ENCODE data around the gene CNOT1. TPM values are rescaled to one million over a fixed set of nuclear protein-coding genes. Genes with fewer than 3 reads are reported as not detected.

CNOT1 gene
- polyA plus RNA-seq, 1 experiment: 133 TPM

GRCh38 chr16:58507195-58507962 is 122.2 kb downstream of the CNOT1 start:
- H3K27me3 ChIP-seq (ENCODE audit: control insufficient read depth, insufficient read depth, low read length): no peaks in the 10 kb centered on the region
- POLR2A ChIA-PET: no interaction called here
- CTCF ChIA-PET: interaction anchor here (0.9 kb wide), 1 partner anchor 9 kb away, joined by 3 read pairs; no protein-coding TSS in a partner anchor
- H3K36me3 ChIP-seq (ENCODE audit: control insufficient read depth, insufficient read depth, low read length): peaks cover 4% of the 10 kb centered on the region; the same call in 1 of the 2 replicates
- no peak for DNase-seq (ENCODE audit: low read depth)
- TF ChIP-seq, protein P1, sequence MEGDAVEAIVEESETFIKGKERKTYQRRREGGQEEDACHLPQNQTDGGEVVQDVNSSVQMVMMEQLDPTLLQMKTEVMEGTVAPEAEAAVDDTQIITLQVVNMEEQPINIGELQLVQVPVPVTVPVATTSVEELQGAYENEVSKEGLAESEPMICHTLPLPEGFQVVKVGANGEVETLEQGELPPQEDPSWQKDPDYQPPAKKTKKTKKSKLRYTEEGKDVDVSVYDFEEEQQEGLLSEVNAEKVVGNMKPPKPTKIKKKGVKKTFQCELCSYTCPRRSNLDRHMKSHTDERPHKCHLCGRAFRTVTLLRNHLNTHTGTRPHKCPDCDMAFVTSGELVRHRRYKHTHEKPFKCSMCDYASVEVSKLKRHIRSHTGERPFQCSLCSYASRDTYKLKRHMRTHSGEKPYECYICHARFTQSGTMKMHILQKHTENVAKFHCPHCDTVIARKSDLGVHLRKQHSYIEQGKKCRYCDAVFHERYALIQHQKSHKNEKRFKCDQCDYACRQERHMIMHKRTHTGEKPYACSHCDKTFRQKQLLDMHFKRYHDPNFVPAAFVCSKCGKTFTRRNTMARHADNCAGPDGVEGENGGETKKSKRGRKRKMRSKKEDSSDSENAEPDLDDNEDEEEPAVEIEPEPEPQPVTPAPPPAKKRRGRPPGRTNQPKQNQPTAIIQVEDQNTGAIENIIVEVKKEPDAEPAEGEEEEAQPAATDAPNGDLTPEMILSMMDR (IDR thresholded peaks at IDR 0.05; ENCODE audit: insufficient read depth, low read depth, low read length): no peak
- H3K4me3 ChIP-seq (ENCODE audit: low read depth, low read length): no peak overlapping the region

DNA sequence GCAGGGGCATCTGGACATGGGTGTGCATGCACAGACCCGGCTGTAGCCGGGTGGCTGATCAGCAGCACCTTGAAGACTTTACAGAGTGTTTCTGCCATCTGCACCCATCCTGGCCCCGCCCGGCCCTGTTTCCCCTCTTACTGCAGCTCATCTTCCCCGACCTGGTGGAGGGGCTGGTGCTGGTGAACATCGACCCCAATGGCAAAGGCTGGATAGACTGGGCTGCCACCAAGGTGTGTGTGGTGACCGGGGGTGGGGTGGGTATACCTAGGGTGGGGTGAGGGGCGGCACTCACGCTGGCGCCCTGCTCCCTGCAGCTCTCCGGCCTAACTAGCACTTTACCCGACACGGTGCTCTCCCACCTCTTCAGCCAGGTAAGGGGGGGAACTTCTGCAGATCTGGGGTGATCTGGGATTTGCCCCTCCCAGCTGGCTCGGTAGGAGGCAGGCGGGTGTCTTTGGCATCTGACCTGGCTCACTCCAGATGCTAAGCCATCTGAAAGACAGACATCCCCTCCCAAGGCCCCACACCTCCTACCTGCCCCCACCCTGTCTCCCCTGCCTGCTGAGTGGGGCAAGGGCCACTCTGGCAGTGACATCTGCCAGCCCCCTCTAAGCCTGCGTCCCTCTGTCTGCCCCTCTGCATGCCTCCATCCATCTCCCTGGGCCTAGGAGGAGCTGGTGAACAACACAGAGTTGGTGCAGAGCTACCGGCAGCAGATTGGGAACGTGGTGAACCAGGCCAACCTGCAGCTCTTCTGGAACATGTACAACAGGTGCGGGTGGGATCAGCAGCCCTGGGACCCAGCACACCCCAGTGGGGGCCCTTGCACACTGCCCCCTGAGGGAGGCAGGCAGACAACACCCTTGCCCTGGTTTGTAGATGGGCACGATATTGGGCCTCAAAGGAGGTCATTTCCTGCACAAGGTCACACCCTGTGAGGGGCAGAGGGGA is 123.1 kb downstream of the CNOT1 start:
- DNase-seq (ENCODE audit: low read depth): no peak
- Histone ChIP-seq H3K36me3 (ENCODE audit: control insufficient read depth, insufficient read depth, low read length) (peaks cover 4% of the 10 kb centered on the region; the same call in 1 of the 2 replicates), H3K4me3 (ENCODE audit: low read depth, low read length) (no peak overlapping the region), H3K27me3 (ENCODE audit: control insufficient read depth, insufficient read depth, low read length) (no peaks in the 10 kb centered on the region)
- CTCF ChIA-PET: interaction anchor here (0.6 to 1.1 kb wide), 3 partner anchors 8 to 169 kb away, joined by 3 read pairs; no protein-coding TSS in a partner anchor
- POLR2A ChIA-PET: no interaction called here
- TF ChIP-seq, protein P1 (IDR thresholded peaks at IDR 0.05; ENCODE audit: insufficient read depth, low read depth, low read length): no peak

DNA sequence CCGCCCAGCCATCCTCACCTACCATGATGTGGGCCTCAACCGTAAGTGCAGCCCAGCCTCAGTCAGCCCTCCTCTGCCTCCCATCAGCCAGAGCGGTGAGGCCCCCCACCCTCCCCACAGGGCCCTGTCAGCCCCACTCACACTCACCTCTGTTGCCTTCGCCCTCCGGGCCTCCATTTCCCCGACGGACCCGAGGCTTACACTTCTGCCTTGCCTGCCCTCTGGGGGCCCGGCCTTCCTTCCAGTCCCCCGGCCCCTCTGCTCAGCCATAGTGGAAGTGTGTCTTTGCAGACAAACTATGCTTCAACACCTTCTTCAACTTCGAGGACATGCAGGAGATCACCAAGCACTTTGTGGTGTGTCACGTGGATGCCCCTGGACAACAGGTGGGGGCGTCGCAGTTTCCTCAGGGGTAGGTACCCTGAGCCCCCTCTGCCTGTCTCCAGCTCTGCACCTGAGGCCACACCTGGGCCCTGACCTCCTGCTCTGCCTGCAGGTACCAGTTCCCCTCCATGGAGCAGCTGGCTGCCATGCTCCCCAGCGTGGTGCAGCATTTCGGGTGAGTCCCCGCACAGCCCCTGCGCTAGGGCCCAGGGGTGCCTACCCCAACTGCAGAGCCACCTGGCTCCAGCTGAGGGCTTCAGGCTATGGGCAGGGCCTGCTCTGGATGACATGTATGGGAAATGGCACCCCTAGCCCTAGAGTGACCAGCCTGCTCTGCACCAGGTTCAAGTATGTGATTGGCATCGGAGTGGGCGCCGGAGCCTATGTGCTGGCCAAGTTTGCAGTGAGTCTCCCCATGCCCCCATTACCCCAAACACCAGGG is 125.5 kb downstream of the CNOT1 start:
- ChIA-PET POLR2A (no interaction called here), CTCF (no interaction called here)
- no peaks in the 10 kb centered on the region for H3K27me3 ChIP-seq (ENCODE audit: control insufficient read depth, insufficient read depth, low read length)
- H3K4me3 ChIP-seq (ENCODE audit: low read depth, low read length): no peak overlapping the region
- DNase-seq (ENCODE audit: low read depth): no peak
- peaks cover 4% of the 10 kb centered on the region; the same call in 1 of the 2 replicates for H3K36me3 ChIP-seq (ENCODE audit: control insufficient read depth, insufficient read depth, low read length)
- TF ChIP-seq, protein P1 (IDR thresholded peaks at IDR 0.05; ENCODE audit: insufficient read depth, low read depth, low read length): no peak

DNA sequence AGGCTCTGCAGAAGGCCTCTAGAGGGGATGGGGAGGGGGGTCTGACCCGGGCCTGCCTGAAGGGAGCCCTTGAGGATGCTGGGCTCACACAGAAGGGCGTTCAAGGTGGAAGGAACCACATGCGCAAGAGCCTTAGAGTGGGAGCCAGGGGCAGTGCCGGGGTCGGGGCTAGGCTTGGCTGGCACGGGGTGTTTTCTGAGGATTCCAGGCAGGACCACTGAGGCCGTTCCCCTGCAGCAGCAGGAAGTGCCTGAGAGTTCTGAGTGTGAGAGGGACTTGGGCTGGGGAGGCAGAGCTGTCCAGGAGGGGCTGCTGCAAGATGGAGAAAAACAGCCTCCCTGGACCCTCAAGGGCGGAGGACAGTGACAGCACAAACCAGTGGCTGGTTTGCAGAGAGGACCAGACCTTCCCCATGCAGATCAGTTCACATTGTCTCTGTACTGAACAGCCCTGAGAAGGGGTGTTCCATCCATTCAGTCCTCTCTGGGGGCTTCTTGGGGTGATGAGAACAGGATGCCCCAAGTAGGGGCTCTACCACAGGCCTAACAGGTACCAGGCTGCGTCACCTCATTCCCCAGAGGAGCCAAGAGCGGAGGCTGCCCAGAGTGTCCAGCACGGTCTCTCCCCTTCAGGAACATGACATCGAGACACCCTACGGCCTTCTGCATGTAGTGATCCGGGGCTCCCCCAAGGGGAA is 126.3 kb downstream of the CNOT1 start:
- POLR2A ChIA-PET: no interaction called here
- CTCF ChIA-PET: interaction anchor here (1.2 kb wide), 1 partner anchor 157 kb away, joined by 4 read pairs; no protein-coding TSS in a partner anchor
- Histone ChIP-seq H3K27me3 (ENCODE audit: control insufficient read depth, insufficient read depth, low read length) (no peaks in the 10 kb centered on the region), H3K36me3 (ENCODE audit: control insufficient read depth, insufficient read depth, low read length) (peaks cover 4% of the 10 kb centered on the region; the same call in 1 of the 2 replicates), H3K4me3 (ENCODE audit: low read depth, low read length) (no peak overlapping the region)
- no peak for DNase-seq (ENCODE audit: low read depth)
- TF ChIP-seq, protein P1 (IDR thresholded peaks at IDR 0.05; ENCODE audit: insufficient read depth, low read depth, low read length): no peak
